HG02981 (cell line): ENCODE measurements around the gene CARM1.
A peak's percentile ranks its signal among the peaks of the same experiment; 100 is the strongest.
"Not testable (repeated sequence)": the region's sequence is repeated elsewhere in the genome, so short reads cannot be mapped to it uniquely, and the experiment has no call there.

Source experiments
- ATAC-seq: cut with Tn5 transposase; IDR thresholded peaks from one replicate; pipeline ENCODE4 v1.9.1; 2021; ENCODE audit warnings: mild to moderate bottlenecking, moderate library complexity; ENCODE audit not compliant: unreplicated experiment

The CARM1 gene

DNA sequence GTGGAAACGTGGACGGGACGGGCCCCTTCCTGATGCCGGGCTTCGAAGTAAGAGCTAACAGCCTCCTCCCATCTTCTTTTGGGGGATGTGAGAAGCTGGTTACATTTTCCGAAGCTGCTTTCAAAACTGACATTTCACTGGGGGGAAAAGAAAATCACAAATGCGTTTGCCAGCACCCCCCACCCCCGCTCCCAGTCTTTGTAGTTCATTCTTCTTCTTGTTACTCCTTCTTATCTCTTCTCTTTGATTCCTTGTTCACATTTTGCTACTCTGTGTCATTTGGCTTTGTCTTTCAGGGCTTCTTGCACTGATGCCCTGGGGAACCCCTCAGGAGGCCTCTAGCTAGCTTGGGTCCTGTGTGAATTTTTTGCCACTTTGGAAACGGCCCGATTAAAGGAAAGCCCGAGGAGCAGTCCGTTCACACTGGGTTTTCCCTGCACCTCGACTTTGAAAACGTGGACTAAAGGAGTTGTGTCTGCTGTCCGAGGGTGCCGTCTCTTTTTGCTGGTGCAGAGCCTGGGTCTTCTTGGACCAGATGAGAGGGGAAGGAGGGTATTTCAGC lies 1.3 kb downstream of the CARM1 start:
- no peak for ATAC-seq

- no peak for ATAC-seq
These were observed 2.7 kb downstream of the CARM1 start for GRCh38 chr19:10874024-10874423.

DNA sequence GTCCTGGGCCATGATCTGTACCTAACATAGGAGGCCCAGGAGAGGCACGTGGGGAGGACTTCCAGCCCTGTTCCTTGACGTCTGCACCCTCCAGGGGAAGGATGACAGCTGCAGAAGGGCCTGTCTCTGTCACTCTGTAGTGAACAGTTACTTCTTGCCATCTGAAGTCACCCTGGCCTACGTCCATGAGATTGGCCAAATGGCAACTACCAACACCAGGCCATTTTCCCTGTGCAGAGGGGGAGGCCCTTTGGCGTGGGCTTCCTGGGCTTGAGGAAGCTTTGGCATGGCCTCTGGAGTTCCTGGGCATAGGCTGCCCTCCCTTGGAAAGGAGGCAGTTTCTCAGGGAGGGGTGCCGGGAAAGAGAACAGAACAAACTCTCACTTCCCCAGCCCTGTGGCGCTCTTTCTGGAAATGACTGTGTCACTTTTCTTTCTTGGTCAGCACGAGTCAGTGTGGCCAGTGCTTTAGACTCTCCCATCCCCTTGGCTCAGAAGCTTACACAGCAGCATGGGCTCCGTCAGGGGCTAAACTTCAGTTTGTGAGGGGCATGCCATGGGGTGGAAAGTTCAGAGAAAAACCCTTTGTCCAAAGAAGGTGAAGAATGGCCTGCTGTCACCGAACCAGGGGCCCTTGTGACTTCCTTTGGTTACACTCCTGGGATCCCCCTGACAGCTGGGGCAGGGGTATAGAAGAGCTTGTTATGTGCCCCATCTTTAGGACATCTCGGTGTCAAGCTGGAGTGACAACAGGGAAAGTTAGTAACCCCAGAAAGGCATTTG lies 5.3 kb downstream of the CARM1 start:
- ATAC-seq = peak; percentile 56

DNA sequence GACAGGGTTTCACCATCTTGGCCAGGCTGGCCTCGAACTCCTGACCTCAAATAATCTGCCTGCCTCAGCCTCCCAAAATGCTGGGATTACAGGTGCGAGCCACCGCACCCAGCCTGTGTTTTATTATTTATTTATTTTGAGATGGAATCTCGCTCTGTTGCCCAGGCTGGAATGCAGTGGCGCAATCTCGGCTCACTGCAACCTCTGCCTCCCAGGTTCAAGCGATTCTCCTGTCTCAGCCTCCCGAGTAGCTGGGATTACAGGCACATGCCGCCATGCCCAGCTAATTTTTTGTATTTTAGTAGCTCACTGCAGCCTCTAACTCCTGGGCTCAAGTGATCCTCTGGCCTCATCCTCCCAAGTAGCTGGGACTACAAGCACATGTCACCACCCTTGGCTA lies 6.3 kb downstream of the CARM1 start:
- not testable (repeated sequence) for ATAC-seq

- ATAC-seq = no peak
These were observed 6.9 kb downstream of the CARM1 start for GRCh38 chr19:10878253-10878652.

GRCh38 chr19:10881403-10882107 lies 10.2 kb downstream of the CARM1 start:
- no peak for ATAC-seq

DNA sequence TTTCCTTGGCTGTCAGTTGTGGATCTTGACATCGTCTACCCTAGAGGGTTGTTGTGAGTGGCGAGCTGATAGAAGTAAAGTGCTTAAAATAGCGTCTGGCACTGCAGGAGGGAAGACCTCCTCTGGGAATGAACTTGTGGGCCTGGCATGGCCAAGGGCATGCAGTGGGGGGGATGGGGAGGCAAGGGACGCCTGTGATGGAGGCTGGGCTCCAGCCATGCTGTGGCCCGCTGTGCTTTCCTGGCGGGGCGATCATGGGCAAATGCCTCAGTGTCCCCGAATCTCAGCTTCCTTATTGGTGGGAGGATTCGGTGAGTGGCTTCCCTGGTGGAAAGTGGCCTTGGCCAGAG lies 10.7 kb downstream of the CARM1 start:
- ATAC-seq = no peak

DNA sequence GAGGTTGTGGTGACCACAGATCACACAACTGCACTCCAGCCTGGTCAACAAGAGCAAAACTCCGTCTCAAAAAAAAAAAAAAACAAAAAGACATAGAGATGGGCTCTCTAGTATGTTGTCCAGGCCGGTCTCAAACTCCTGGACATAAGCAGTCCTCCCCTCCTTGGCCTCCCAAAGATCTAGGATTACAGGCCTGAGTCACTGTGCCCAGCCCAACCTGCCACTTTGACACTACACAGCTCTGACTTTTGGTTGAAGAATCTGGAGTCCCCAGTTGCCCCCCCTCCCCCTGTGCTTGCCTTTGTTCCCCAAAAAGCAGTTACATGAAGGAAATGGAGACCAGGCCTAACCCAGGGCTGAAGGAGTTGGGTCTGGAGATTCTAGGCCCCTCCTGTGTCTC lies 12.9 kb downstream of the CARM1 start:
- ATAC-seq = no peak

- ATAC-seq = no peak
These were observed 14.1 kb downstream of the CARM1 start for GRCh38 chr19:10885201-10886169.

DNA sequence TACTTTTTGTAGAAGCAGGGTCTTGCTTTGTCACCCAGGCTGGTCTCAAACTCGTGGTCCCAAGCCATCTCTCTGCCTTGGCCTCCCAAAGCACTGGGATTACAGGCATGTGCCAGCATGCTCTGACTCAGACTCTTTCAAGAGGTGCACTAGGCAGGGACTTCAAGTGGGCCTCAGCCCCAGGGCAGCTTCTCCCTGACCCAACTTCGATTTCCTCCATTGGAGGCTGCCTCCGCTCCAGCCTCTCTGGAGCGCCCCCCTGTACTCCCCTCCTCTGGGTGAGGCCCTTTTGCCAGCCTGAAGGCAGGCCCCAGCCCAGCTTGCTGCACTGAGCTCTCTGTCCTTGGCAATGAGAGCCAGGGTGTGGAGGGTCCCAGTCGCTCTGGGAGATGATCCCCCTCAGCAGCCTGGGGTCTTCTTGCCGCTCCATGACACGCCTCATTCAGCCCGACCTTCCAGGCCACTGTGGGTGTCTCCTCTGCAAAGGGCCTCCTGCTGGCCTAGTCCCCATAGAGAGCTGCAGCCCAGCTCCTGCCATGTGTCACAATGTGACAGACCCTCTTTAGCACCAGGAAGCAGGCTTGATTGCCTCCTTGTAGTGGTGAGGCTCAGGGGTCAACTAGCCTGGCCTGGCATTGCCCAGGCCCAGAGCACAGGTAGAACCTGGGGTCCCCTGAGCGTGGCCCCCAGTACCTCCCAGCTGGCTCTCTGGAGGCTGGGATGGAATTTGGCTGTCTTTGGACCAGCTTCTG lies 16.4 kb downstream of the CARM1 start:
- ATAC-seq = no peak

DNA sequence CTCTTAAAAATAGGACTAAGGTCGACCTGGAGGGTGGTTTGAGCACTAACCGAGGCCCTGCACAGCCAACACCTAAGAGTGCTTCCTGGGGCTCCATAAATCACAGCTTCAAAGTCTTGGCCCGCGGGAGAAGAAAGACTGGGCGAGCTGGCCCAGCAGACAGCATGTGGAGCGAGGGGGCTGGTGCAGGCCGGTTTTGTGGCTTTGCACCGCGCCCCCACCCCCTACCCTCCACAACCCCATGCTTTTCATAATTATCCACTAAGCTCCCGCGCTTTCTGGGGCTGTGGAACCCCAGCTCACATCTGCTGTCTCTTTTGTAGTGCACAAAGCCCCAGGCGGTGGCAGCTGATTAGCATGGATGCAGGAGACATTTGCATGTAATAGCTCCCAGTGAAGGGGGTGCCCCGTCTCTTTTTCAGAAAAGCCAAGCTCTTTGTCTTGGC lies 17.1 kb downstream of the CARM1 start:
- ATAC-seq = no peak

GRCh38 chr19:10889880-10890279 lies 18.5 kb downstream of the CARM1 start:
- ATAC-seq = no peak

DNA sequence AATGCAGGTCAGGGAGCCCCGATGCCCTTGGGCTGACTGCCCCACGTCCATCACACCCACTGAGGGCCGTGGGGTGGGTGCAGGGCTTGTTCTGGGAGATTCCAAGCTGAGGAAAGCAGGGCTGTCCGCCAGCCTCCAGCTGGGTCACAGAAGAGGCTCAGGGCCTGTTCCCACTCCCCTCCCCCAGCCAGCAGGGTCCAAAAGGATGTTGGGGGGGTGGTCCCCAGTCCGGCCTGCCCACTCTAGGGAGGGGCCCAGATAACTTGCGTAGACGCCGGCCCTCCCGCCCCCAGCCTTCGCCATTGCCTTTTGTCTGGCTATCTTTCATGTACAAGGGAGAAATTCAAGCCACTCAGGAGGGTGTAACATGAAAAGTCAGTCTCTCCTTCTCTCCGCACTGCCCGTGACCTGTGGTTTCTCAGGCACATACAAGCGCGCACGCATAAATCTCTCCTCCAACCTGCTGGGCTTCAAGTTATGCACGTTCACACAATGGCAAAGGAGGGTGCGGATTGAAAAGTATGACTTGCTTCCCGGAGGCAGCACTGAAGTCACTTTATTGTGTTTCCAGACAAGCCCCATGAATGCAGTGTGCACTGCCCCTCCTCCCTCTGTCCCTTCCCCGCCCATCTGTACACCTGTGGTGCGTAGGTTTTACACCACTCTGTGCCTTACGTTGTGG lies 20.2 kb downstream of the CARM1 start:
- ATAC-seq = no peak

GRCh38 chr19:10892256-10892655 lies 20.9 kb downstream of the CARM1 start:
- ATAC-seq = no peak

DNA sequence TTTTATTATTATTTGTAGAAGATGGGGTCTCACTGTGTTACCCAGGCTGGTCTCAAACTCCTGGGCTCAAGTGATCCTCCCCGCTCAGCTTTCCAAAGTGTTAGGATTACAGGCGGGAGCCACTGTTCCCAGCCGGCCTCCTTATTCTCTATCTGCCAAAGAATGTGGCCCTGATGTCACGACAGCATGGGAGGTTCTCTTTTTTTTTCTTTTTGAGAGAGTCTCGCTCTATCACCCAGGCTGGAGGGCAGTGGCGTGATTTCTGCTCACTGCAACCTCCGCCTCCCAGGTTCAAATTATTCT lies 23.5 kb downstream of the CARM1 start:
- ATAC-seq = no peak

DNA sequence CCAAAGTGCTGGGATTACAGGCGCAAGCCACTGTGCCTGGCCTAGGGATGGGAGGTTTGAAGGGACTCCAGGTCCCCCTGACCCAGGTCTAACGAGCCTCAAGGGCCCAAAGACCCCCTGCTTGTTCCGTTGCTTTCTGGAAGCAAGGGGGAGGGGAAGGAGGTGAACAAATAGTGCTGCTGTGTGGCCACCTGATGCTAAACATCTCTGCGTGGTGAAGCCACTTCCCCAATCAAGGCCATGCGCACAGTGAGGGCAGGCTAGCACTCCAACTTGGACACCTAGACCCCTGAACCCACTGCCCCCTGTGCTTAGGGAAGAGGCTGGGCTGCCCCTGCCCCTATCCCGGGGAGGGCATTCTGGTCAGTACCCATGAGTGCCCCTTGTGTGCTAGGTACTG lies 24.0 kb downstream of the CARM1 start:
- ATAC-seq = no peak

DNA sequence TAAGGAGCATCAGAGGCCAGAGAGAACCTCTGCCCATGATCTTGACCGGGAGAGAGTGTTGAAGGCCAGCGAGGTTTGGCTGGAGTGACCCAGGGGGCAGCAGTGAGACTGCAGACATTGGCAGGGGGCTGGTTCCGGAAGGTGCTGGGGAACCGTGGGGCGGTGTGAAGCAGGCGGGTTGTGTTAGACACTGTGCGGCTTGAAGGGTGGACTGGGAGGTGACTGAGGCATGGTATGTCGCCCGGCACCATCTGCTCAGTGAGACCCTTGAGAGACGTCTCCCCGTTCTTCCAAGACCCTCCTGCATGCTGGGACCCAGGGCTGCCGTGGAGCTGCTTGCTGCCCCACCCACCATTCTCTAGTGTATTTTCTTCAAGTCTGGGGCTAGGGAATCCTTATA lies 24.6 kb downstream of the CARM1 start:
- no peak for ATAC-seq

GRCh38 chr19:10896851-10897526 lies 25.6 kb downstream of the CARM1 start:
- ATAC-seq = no peak

- no peak for ATAC-seq
These were observed 27.3 kb downstream of the CARM1 start for GRCh38 chr19:10898633-10899032.
